ENCODE measurements around the gene ALS2CL. TPM values are rescaled to one million over a fixed set of nuclear protein-coding genes. Genes with fewer than 3 reads are reported as not detected.

Gene ALS2CL
- total RNA-seq, 4 donors from 2014 or later: 42.4 to 121 (median 114) TPM

GRCh38 chr3:46681856-46682540, 11.5 kb downstream of the ALS2CL start:
- intact Hi-C loops (cut with DNase I): no loop called here
- Histone ChIP-seq H3K4me3 (no peak overlapping the region), H3K9me3 (no peaks in the 10 kb centered on the region), H3K27ac (no peak overlapping the region), H3K36me3 (peaks cover 13 to 100% (median 46%) of the 10 kb centered on the region in 3 donors), H3K4me1 (peaks cover 0 to 5% (median 0%) of the 10 kb centered on the region in 3 donors), H3K27me3 (no peaks in the 10 kb centered on the region)
- no peak for DNase-seq
- TF ChIP-seq CTCF (IDR thresholded peaks at IDR 0.05): no peak
- TF ChIP-seq POLR2A (IDR thresholded peaks at IDR 0.05): no peak
- WGBS, 2 donors: 86 to 88% methylated on average over 8 to 10 of the region's 13 CpGs

GRCh38 chr3:46681387-46681786, 12.1 kb downstream of the ALS2CL start:
- H3K36me3 ChIP-seq: peaks cover 13 to 100% (median 41%) of the 10 kb centered on the region in 3 donors
- intact Hi-C loops (cut with DNase I): no loop called here

GRCh38 chr3:46680298-46680826, 13.1 kb downstream of the ALS2CL start:
- Histone ChIP-seq H3K36me3 (peaks cover 13 to 100% (median 33%) of the 10 kb centered on the region in 3 donors), H3K27ac (no peak overlapping the region), H3K4me1 (peaks cover 0 to 18% (median 0%) of the 10 kb centered on the region in 3 donors), H3K27me3 (no peaks in the 10 kb centered on the region), H3K9me3 (no peaks in the 10 kb centered on the region), H3K4me3 (no peak overlapping the region)
- no peak for TF ChIP-seq CTCF (IDR thresholded peaks at IDR 0.05)
- TF ChIP-seq POLR2A (IDR thresholded peaks at IDR 0.05): no peak
- DNase-seq: no peak
- WGBS, 2 donors: 88 to 97% methylated on average over 1 to 4 of the region's 9 CpGs
- intact Hi-C loops (cut with DNase I): no loop called here

More at GRCh38 chr3:46681387-46681786, 12.1 kb downstream of the ALS2CL start:
- Histone ChIP-seq H3K4me3 (no peak overlapping the region), H3K27me3 (no peaks in the 10 kb centered on the region), H3K9me3 (no peaks in the 10 kb centered on the region), H3K27ac (no peak overlapping the region), H3K4me1 (peaks cover 0 to 11% (median 0%) of the 10 kb centered on the region in 3 donors)
- DNase-seq: no peak
- no peak for TF ChIP-seq POLR2A (IDR thresholded peaks at IDR 0.05)
- no peak for TF ChIP-seq CTCF (IDR thresholded peaks at IDR 0.05)
- WGBS, 2 donors: 63 to 65% methylated on average over 2 to 4 of the region's 10 CpGs

GRCh38 chr3:46679681-46680080, 13.8 kb downstream of the ALS2CL start:
- intact Hi-C loops (cut with DNase I): no loop called here

More at GRCh38 chr3:46679681-46680080, 13.8 kb downstream of the ALS2CL start:
- H3K27ac ChIP-seq: no peak overlapping the region
- DNase-seq: no peak
- H3K36me3 ChIP-seq: peaks cover 13 to 100% (median 31%) of the 10 kb centered on the region in 3 donors
- no peak overlapping the region for H3K4me3 ChIP-seq
- H3K9me3 ChIP-seq: no peaks in the 10 kb centered on the region
- TF ChIP-seq CTCF (IDR thresholded peaks at IDR 0.05): no peak
- TF ChIP-seq POLR2A (IDR thresholded peaks at IDR 0.05): no peak
- peaks cover 0 to 18% (median 0%) of the 10 kb centered on the region in 3 donors for H3K4me1 ChIP-seq
- WGBS, 2 donors: 83 to 94% methylated on average over 2 to 5 of the region's 5 CpGs
- no peaks in the 10 kb centered on the region for H3K27me3 ChIP-seq

All from esophagus squamous epithelium (tissue), 5 donors.